Heart left ventricle (tissue), 13 donors: ENCODE measurements around the gene SH3TC1.
A peak's percentile ranks its signal among the peaks of the same experiment; 100 is the strongest.

Experiments
- POLR2A ChIP-seq, 2 donors: fragments of 450-650 bp; IDR thresholded peaks; one replicate each; pipeline ENCODE4 v1.6.1; 2017; ENCODE audit warnings: antibody characterized with exemption in 2 of 2, mild to moderate bottlenecking in 2 of 2, moderate library complexity in 2 of 2
- TF ChIP-seq, protein P1 (sequence below), 12 donors: fragments of 200-600 bp; sonication (generic) in 4 of 12; IDR thresholded peaks; one replicate each; pipeline versions ENCODE4 v1.5.0 to v1.8.0; 2018 to 2022; ENCODE audit warnings: antibody characterized with exemption in 12 of 12, mild to moderate bottlenecking in 5 of 12
- donor health status: ischemic (EF 13 %, LVEDD 7.1; RV severe dilation, severe dysfunction).
- donor health status: DM: no; HTN: yes; CAD: no.
- donor health status: DM: no; HTN: no; CAD: no.
- donor health status: ischemic (EF 25% LVEDD 6.9; RV normal size, moderate dysfunction).
- donor health status: ischemic (EF 25% LVEDD 5.7; RV mildly dilated, moderate dysfunction).
- donor health status: ischemic (EF 35%, LVEDD 5.7; RV mildly dilated, moderate dysfunction).
- donor health status: nonischemic (EF 11% LVEDD 7.7; RV severe dilation, severe dysfunction).
- donor health status: DM: yes; HTN: yes; CAD: no.
- donor health status: PGD.
- donor health status: ischemic (EF 29% LVEDD 5.4; RV normal size, mild dysfunction).
- donor health status: nonischemic (EF 23%, LVEDD 6.1; RV moderate dilation, normal function).

DNA sequence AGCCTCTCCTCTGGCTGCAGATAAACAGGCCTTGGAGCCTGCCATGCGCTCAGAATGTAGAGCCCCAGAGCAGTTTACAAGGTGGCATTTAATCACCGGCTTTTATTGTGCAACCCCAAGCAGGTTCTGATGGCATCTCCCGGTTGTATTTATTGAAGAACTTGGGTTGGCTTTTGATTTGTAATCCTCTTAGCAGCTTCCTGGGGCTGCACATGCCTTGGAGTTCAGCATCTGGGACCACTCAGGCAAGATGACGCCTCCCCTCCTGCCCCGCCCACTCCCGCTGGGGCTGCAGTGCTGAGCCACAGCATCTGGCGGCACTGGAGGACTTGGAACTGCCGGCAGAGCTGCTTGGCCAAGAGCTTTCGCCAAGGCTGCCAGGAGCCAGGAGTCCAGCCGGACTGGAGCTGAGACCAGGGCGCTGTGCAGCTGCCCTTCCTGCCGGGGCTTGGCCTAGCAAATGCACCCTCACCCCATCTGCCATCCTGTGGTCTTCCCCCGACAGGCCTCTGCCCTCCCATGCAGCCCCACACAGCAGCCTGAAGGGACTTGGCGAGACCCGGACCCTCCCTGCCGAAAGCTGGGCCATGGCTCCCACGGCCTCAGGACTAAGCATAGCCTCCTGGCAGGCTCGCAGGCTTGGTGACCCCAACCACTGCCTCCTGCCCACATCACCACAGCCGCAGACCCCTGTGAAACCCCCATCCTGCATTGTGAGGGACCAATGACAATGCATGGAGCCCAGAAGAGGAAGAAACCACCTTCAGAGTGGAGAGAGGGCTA, 75.9 kb downstream of the SH3TC1 start:
- TF ChIP-seq, protein P1, sequence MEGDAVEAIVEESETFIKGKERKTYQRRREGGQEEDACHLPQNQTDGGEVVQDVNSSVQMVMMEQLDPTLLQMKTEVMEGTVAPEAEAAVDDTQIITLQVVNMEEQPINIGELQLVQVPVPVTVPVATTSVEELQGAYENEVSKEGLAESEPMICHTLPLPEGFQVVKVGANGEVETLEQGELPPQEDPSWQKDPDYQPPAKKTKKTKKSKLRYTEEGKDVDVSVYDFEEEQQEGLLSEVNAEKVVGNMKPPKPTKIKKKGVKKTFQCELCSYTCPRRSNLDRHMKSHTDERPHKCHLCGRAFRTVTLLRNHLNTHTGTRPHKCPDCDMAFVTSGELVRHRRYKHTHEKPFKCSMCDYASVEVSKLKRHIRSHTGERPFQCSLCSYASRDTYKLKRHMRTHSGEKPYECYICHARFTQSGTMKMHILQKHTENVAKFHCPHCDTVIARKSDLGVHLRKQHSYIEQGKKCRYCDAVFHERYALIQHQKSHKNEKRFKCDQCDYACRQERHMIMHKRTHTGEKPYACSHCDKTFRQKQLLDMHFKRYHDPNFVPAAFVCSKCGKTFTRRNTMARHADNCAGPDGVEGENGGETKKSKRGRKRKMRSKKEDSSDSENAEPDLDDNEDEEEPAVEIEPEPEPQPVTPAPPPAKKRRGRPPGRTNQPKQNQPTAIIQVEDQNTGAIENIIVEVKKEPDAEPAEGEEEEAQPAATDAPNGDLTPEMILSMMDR (IDR thresholded peaks at IDR 0.05) = peak in 10 of 12 donors; percentile 16 to 65 (median 39)
- TF ChIP-seq POLR2A (IDR thresholded peaks at IDR 0.05) = no peak
